K562 (cell line): ENCODE results near the gene CHD2. TPM values are rescaled to one million over a fixed set of nuclear protein-coding genes. Genes with fewer than 3 reads are reported as not detected.

Source experiments
- ATAC-seq: fragments of 200-7000 bp; cut with Tn5 transposase; 3 replicates; pipeline ENCODE4 v1.9.1; 2020; ENCODE audit warnings: moderate library complexity
- BruUV-seq: library from RNA; stranded (reverse); fragments of 400-500 nt; replicated peaks from 2 replicates; lab custom pipeline; 2021; lab: Mats Ljungman, UMichigan
- CTCF ChIA-PET: fragments of 300-600 bp; formaldehyde crosslinking; extraction: SDS; loops from one replicate; lab custom pipeline; 2021; ENCODE audit warnings: low intra/inter-chr PET ratio; lab: Yijun Ruan, JAX
- POLR2A ChIA-PET: fragments of 300-600, 350-650 bp; sonication (Branson Sonifier 250); formaldehyde crosslinking; extraction: SDS; loops from one replicate; lab custom pipeline; 2021; ENCODE audit warnings: antibody characterized with exemption, inconsistent platforms; lab: Yijun Ruan, JAX
- DNase-seq, 4 experiments: peaks; one replicate each; pipeline versions ENCODE4 v3.0.0 to v3.0.0-alpha.2; 2011 to 2018; ENCODE audit warnings: low spot score in 3 of 4, mixed read lengths in 3 of 4; ENCODE audit errors: extremely low read depth in 1 of 4
- FAIRE-seq: peaks from 2 replicates; lab custom pipeline; 2011; peaks lifted over from hg19 to GRCh38; lab: Jason Lieb, UNC
- H2AFZ ChIP-seq: 2 replicates; pipeline ENCODE4 v1.6.0; 2011; ENCODE audit warnings: low read depth, low read length, control low read depth, inconsistent platforms
- H3K27ac ChIP-seq: fragments of 200-600 bp; 3 replicates; pipeline ENCODE4 v1.8.0; 2011; ENCODE audit warnings: low read depth, mild to moderate bottlenecking, control low read depth, inconsistent platforms, low read length, moderate library complexity, mixed read lengths; ENCODE audit errors: extremely low read depth
- H3K27me3 ChIP-seq, 2 experiments: fragments of 300-600 bp in 1 of 2; 2 replicates in 1 of 2; 3 replicates in 1 of 2; pipeline versions ENCODE4 v1.6.0 to v1.8.0; 2011; ENCODE audit warnings: inconsistent platforms in 2 of 2, low read length in 2 of 2, mild to moderate bottlenecking in 1 of 2, mixed read lengths in 1 of 2, moderate library complexity in 1 of 2; ENCODE audit not compliant: control insufficient read depth in 2 of 2, insufficient read depth in 2 of 2
- H3K36me3 ChIP-seq: fragments of 300-600 bp; 3 replicates; pipeline ENCODE4 v1.8.0; 2011; ENCODE audit warnings: mild to moderate bottlenecking, low read length, inconsistent platforms; ENCODE audit not compliant: control insufficient read depth, insufficient read depth
- H3K4me1 ChIP-seq, 2 experiments: fragments of 200-600 bp in 1 of 2; replicated peaks in 1 of 2; 2 replicates in 1 of 2; 3 replicates in 1 of 2; pipeline versions ENCODE4 v1.5.1 to v1.8.0; 2011; ENCODE audit warnings: inconsistent platforms in 2 of 2, low read length in 2 of 2, mild to moderate bottlenecking in 1 of 2, mixed read lengths in 1 of 2, moderate library complexity in 1 of 2; ENCODE audit not compliant: control insufficient read depth in 2 of 2, insufficient read depth in 2 of 2
- H3K4me2 ChIP-seq: 2 replicates; pipeline ENCODE4 v1.6.1; 2011; ENCODE audit warnings: low read length, control low read depth, inconsistent platforms, mixed read lengths; ENCODE audit not compliant: insufficient read depth
- H3K4me3 ChIP-seq: fragments of 200-600 bp; sonication (generic), shearing (Covaris generic); 2 replicates; pipeline ENCODE4 v1.5.1; 2016; ENCODE audit warnings: control low read depth, inconsistent platforms
- H3K79me2 ChIP-seq: fragments of 200-600 bp; 3 replicates; pipeline ENCODE4 v1.8.0; 2011; ENCODE audit warnings: low read length, inconsistent platforms; ENCODE audit not compliant: control insufficient read depth, insufficient read depth
- H3K9ac ChIP-seq, 2 experiments: 2 replicates each; pipeline versions ENCODE4 v1.6.0 to v1.6.1; 2011; ENCODE audit warnings: low read depth in 2 of 2, low read length in 2 of 2, control low read depth in 1 of 2, inconsistent platforms in 1 of 2, mild to moderate bottlenecking in 1 of 2, mixed read lengths in 1 of 2; ENCODE audit not compliant: insufficient read depth in 1 of 2
- H3K9me1 ChIP-seq: one replicate; pipeline ENCODE4 v1.6.0; 2011; ENCODE audit warnings: inconsistent platforms, mild to moderate bottlenecking, low read length, moderate library complexity; ENCODE audit not compliant: control insufficient read depth, insufficient read depth
- H3K9me3 ChIP-seq: replicated peaks from 2 replicates; pipeline ENCODE4 v1.5.1; 2011; ENCODE audit warnings: low read depth, low read length, inconsistent platforms; ENCODE audit not compliant: control insufficient read depth, insufficient read depth
- H4K20me1 ChIP-seq: replicated peaks from 2 replicates; pipeline ENCODE4 v1.6.1; 2011; ENCODE audit warnings: low read length, inconsistent platforms, mixed read lengths; ENCODE audit not compliant: control insufficient read depth, insufficient read depth
- MTA2 ChIP-seq: fragments of 450-650 bp; IDR thresholded peaks from 2 replicates; pipeline ENCODE4 v1.6.1; 2016; ENCODE audit warnings: low read depth
- PRMT5 ChIP-seq: sonication (generic); formaldehyde crosslinking; IDR thresholded peaks from 2 replicates; pipeline ENCODE4 v1.5.0; 2020; ENCODE audit warnings: missing genetic modification reagents
- RFX7 ChIP-seq: fragments of 250-450 bp; sonication (Bioruptor Pico); IDR thresholded peaks from 2 replicates; pipeline ENCODE4 v1.5.1; 2021; ENCODE audit warnings: mild to moderate bottlenecking
- SAFB2 ChIP-seq: fragments of 200-400 bp; formaldehyde crosslinking; IDR thresholded peaks from 2 replicates; pipeline ENCODE4 v1.6.1; 2018; ENCODE audit warnings: borderline replicate concordance, low read length, low read depth, moderate library complexity; ENCODE audit not compliant: severe bottlenecking
- SUPT5H ChIP-seq: fragments of 450-650 bp; IDR thresholded peaks from 2 replicates; pipeline ENCODE4 v1.6.1; 2016
- ZHX1 ChIP-seq: fragments of 150-350 bp; conservative IDR thresholded peaks from 2 replicates; pipeline ENCODE4 v1.6.1; 2014; ENCODE audit warnings: low read length
- WGBS: fragments of 100-300 bp; shearing (Covaris generic); methylation state at CpG from one replicate; pipeline ENCODE4 v1.1.6; 2016; ENCODE audit warnings: low coverage, mixed read lengths; ENCODE audit not compliant: insufficient coverage; ENCODE audit errors: missing lambda C conversion rate; 5-methylcytosine and 5-hydroxymethylcytosine counted together
- in situ Hi-C: fragments of 300-500 bp; cut with MboI; formaldehyde crosslinking; loops from 4 replicates; pipeline ENCODE4 v1.15.0; 2018; ENCODE audit warnings: inconsistent platforms, mixed read lengths
- intact Hi-C: fragments of 100-400 bp; cut with micrococcal nuclease; formaldehyde crosslinking; loops from 2 replicates; pipeline ENCODE4 v1.14.2; 2022
- polyA plus RNA-seq, 8 experiments: library from polyadenylated mRNA; depleted of rRNA in 4 of 8; stranded (reverse) in 5 of 8; unstranded in 3 of 8; fragments of >200 nt; fragmentation: Nextera tagmentation in 2 of 8; fragmentation: Illumina TruSeq in 1 of 8; extraction: Ambion mirVana in 2 of 8; extraction: Trizol in 1 of 8; gene quantifications; 2 replicates each; pipeline versions ENCODE4 v1.2.1 to v1.2.3, GENCODE V29; 2011 to 2014; ENCODE audit warnings: inconsistent platforms in 1 of 8, missing spikeins in 1 of 8
- total RNA-seq, 7 experiments: library from RNA; depleted of rRNA in 6 of 7; stranded (reverse); fragments of >200 nt in 6 of 7; fragmentation: Illumina TruSeq in 2 of 7; extraction: Trizol in 2 of 7; gene quantifications; 2 replicates each; pipeline versions ENCODE4 v1.2.1 to v1.2.3, GENCODE V29; 2011 to 2021; ENCODE audit warnings: low replicate concordance in 1 of 7
- TF ChIP-seq, protein P1 (sequence below), 2 experiments: fragments of 450-650 bp; formaldehyde crosslinking in 1 of 2; IDR thresholded peaks; 2 replicates each; pipeline versions ENCODE4 v1.4.0 to v1.6.1; 2014 to 2020; ENCODE audit warnings: mild to moderate bottlenecking in 2 of 2, borderline replicate concordance in 1 of 2, low read depth in 1 of 2
- TF ChIP-seq, protein P2 (sequence below): sonication (generic); formaldehyde crosslinking; IDR thresholded peaks from 2 replicates; pipeline ENCODE4 v1.8.0; 2022; ENCODE audit warnings: missing genetic modification reagents, mild to moderate bottlenecking, borderline replicate concordance

CHD2 gene
- total and polyA plus RNA-seq, 9 of the 15 experiments (the other 6 are each of a cell fraction or from before 2014, with no cell fraction given) = 38.9 to 70.8 (median 56.2) TPM

DNA sequence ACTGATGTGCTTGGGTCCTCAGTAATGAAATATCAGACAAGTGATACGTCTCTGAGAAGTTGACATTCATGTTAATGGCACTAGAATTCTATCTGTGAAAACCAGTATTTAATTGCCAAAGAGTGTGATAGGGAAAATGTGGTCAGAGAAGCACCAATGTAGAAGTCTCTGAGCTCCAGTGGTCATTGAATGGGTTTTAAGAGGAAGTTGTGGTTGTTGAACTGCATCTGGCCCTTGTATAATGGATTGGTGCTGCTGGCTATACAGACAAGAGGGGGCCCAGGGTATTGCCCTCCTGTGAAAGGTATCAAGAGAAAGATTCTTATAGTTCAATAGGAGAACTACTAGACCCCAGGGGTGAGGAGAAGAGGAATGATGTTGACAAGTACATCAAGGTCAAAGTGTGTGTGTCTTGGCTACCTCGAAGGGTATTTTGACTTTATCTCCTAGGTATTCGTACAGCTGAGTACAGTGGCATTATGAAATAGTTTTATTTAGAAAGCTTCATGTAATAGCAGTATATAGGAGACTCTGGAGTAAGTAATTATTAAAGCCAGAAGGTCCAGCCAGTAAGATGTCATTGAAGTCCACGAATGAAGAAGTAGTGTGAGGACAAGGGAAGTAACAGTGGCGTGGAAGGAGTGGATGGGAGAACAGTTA is 47.1 kb downstream of the CHD2 start:
- Histone ChIP-seq H3K4me3 (no peak overlapping the region), H3K4me1 (no peaks in the 10 kb centered on the region), H4K20me1 (no peaks in the 10 kb centered on the region), H3K36me3 (peaks cover 95% of the 10 kb centered on the region), H3K79me2 (no peaks in the 10 kb centered on the region), H3K9me1 (no peaks in the 10 kb centered on the region), H3K9ac (no peak overlapping the region), H3K4me2 (no peak overlapping the region), H3K27ac (no peak overlapping the region), H3K27me3 (no peaks in the 10 kb centered on the region), H2AFZ (no peak overlapping the region), H3K9me3 (peaks cover 16% of the 10 kb centered on the region)
- POLR2A ChIA-PET = interaction anchor here (0.8 to 1.0 kb wide), 2 partner anchors 10 to 21 kb away, joined by 3 read pairs; no protein-coding TSS in a partner anchor
- intact Hi-C loops = no loop called here
- no peak for ATAC-seq
- no peak for FAIRE-seq
- DNase-seq = no peak
- BruUV-seq = no TSS peak
- CTCF ChIA-PET = interaction anchor here (0.6 kb wide), 1 partner anchor 111 kb away, joined by 3 read pairs; no protein-coding TSS in a partner anchor
- in situ Hi-C loops = no loop called here
- 97% methylated on average over 5 of the region's 5 CpGs for WGBS
- TF ChIP-seq RFX7 = no peak
- TF ChIP-seq, protein P1, sequence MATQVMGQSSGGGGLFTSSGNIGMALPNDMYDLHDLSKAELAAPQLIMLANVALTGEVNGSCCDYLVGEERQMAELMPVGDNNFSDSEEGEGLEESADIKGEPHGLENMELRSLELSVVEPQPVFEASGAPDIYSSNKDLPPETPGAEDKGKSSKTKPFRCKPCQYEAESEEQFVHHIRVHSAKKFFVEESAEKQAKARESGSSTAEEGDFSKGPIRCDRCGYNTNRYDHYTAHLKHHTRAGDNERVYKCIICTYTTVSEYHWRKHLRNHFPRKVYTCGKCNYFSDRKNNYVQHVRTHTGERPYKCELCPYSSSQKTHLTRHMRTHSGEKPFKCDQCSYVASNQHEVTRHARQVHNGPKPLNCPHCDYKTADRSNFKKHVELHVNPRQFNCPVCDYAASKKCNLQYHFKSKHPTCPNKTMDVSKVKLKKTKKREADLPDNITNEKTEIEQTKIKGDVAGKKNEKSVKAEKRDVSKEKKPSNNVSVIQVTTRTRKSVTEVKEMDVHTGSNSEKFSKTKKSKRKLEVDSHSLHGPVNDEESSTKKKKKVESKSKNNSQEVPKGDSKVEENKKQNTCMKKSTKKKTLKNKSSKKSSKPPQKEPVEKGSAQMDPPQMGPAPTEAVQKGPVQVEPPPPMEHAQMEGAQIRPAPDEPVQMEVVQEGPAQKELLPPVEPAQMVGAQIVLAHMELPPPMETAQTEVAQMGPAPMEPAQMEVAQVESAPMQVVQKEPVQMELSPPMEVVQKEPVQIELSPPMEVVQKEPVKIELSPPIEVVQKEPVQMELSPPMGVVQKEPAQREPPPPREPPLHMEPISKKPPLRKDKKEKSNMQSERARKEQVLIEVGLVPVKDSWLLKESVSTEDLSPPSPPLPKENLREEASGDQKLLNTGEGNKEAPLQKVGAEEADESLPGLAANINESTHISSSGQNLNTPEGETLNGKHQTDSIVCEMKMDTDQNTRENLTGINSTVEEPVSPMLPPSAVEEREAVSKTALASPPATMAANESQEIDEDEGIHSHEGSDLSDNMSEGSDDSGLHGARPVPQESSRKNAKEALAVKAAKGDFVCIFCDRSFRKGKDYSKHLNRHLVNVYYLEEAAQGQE (IDR thresholded peaks at IDR 0.05; ENCODE audit: borderline replicate concordance) = no peak
- TF ChIP-seq, protein P1 (CRISPR knock-in tag; IDR thresholded peaks at IDR 0.05; ENCODE audit: low read depth) = no peak
- no peak for TF ChIP-seq SAFB2
- no peak for TF ChIP-seq MTA2
- TF ChIP-seq, protein P2, sequence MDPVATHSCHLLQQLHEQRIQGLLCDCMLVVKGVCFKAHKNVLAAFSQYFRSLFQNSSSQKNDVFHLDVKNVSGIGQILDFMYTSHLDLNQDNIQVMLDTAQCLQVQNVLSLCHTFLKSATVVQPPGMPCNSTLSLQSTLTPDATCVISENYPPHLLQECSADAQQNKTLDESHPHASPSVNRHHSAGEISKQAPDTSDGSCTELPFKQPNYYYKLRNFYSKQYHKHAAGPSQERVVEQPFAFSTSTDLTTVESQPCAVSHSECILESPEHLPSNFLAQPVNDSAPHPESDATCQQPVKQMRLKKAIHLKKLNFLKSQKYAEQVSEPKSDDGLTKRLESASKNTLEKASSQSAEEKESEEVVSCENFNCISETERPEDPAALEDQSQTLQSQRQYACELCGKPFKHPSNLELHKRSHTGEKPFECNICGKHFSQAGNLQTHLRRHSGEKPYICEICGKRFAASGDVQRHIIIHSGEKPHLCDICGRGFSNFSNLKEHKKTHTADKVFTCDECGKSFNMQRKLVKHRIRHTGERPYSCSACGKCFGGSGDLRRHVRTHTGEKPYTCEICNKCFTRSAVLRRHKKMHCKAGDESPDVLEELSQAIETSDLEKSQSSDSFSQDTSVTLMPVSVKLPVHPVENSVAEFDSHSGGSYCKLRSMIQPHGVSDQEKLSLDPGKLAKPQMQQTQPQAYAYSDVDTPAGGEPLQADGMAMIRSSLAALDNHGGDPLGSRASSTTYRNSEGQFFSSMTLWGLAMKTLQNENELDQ (CRISPR knock-in tag) = no peak
- no peak for TF ChIP-seq SUPT5H
- TF ChIP-seq PRMT5 (CRISPR knock-in tag) = no peak
- TF ChIP-seq ZHX1 = no peak
